BJ (cell line): ENCODE measurements around the gene PDGFD. TPM values are rescaled to one million over a fixed set of nuclear protein-coding genes. Genes with fewer than 3 reads are reported as not detected.
A peak's percentile ranks its signal among the peaks of the same experiment; 100 is the strongest.

ENCODE experiments used
- CTCF ChIA-PET: fragments of 350-600 bp; formaldehyde crosslinking; extraction: SDS; loops from one replicate; lab custom pipeline; 2021; ENCODE audit warnings: antibody characterized with exemption, inconsistent platforms; lab: Yijun Ruan, JAX
- POLR2A ChIA-PET: fragments of 300-600 bp; sonication (Branson Sonifier 250); formaldehyde crosslinking; extraction: SDS; loops from one replicate; lab custom pipeline; 2021; ENCODE audit warnings: antibody characterized with exemption; lab: Charles Lee
- DNase-seq: peaks from one replicate; pipeline ENCODE4 v3.0.0-alpha.2; 2011; ENCODE audit warnings: low read depth
- H3K27me3 ChIP-seq: 2 replicates; pipeline ENCODE4 v1.6.0; 2011; ENCODE audit warnings: low read length; ENCODE audit not compliant: control insufficient read depth, insufficient read depth
- H3K36me3 ChIP-seq: 2 replicates; pipeline ENCODE4 v1.5.1; 2011; ENCODE audit warnings: low read length; ENCODE audit not compliant: control insufficient read depth, insufficient read depth
- H3K4me3 ChIP-seq: 2 replicates; pipeline ENCODE4 v1.5.1; 2011; ENCODE audit warnings: low read depth, mild to moderate bottlenecking, control low read depth, low read length
- CTCF ChIP-seq: IDR thresholded peaks from 2 replicates; pipeline ENCODE4 v1.5.1; 2011; ENCODE audit warnings: low read depth, mild to moderate bottlenecking, control low read depth, inconsistent platforms, low read length, moderate library complexity; ENCODE audit not compliant: insufficient read depth
- polyA plus RNA-seq: library from polyadenylated mRNA; depleted of rRNA; stranded (reverse); fragments of >200 nt; gene quantifications from 2 replicates; pipeline ENCODE4 v1.2.3, GENCODE V29; 2011

PDGFD gene
- polyA plus RNA-seq, 1 experiment = 0.72 TPM

DNA sequence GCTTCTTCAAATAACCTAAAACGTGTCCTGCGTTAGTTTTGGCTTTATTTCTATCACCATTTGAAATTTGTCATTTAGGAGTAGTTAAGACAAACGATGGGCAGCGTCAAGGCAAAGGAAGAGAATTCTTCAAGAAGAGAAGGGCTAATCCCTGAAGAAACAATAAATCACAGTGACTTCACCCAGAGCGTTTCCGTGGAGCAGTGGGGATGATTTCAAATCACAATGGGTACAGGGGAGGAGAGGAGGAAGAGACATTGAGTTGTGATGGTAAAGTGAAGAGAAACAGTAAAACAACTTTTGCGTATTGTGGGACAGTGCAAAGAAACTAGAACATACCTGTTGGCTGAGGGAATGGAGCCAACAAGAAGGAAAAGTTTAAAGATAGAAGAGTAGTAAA lies 9.7 kb downstream of the PDGFD start:
- no peak for TF ChIP-seq CTCF
- ChIA-PET CTCF (no interaction called here), POLR2A (no interaction called here)
- H3K4me3 ChIP-seq = no peak overlapping the region
- H3K36me3 ChIP-seq = no peaks in the 10 kb centered on the region
- H3K27me3 ChIP-seq = no peaks in the 10 kb centered on the region
- DNase-seq = no peak

GRCh38 chr11:104152941-104153505 lies 10.9 kb downstream of the PDGFD start:
- no peaks in the 10 kb centered on the region for H3K36me3 ChIP-seq
- DNase-seq = no peak
- ChIA-PET POLR2A (no interaction called here), CTCF (interaction anchor here (0.9 to 1.0 kb wide), 2 partner anchors 12 to 471 kb away, joined by 4 read pairs; no protein-coding TSS in a partner anchor)
- H3K4me3 ChIP-seq = no peak overlapping the region
- no peak for TF ChIP-seq CTCF
- H3K27me3 ChIP-seq = no peaks in the 10 kb centered on the region

DNA sequence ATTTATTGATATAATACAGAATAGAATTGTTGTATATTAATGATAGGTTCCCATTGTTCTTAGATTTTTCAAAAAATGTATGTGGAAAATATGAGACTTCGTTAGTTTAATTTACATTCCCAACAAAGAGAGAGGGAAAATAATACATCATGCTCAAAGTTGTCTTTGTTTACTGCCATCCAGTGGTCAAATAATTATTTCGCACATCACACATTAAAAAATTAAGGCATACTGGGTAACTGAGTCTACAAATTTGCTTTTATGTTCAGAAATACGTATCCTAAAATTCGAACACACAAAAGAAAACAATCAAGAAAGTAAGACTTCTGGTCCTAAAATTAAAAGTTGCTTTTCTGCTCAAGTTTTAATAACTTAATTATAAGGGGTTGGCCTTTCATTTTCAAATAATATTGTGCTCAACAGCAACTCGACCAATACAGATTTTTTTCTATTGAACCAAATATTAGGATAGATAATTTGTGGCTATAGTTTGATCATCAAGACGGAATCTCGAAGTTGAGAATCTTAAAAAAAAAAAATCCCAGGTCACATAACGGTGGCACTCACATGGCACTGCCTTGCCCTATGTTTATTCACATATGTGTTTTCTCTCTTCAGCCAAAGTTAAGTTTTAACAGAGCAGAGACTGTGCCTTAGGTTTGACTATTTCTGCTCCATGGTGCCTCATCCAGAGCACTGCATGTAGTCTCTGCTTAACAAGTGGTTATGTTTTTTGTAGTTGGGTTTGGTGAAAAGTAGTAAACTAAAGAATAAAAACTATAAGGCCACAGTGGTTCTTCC lies 12.3 kb downstream of the PDGFD start:
- no peak for DNase-seq
- peak; percentile 34; the same call in 1 of the 2 replicates for TF ChIP-seq CTCF
- no peaks in the 10 kb centered on the region for H3K36me3 ChIP-seq
- no peaks in the 10 kb centered on the region for H3K27me3 ChIP-seq
- POLR2A ChIA-PET = no interaction called here
- H3K4me3 ChIP-seq = no peak overlapping the region
- CTCF ChIA-PET = interaction anchor here (1.0 kb wide), 1 partner anchor 459 kb away, joined by 3 read pairs; no protein-coding TSS in a partner anchor

GRCh38 chr11:104148706-104149105 lies 15.2 kb downstream of the PDGFD start:
- H3K27me3 ChIP-seq = no peaks in the 10 kb centered on the region
- POLR2A ChIA-PET = no interaction called here
- no peak for TF ChIP-seq CTCF

DNA sequence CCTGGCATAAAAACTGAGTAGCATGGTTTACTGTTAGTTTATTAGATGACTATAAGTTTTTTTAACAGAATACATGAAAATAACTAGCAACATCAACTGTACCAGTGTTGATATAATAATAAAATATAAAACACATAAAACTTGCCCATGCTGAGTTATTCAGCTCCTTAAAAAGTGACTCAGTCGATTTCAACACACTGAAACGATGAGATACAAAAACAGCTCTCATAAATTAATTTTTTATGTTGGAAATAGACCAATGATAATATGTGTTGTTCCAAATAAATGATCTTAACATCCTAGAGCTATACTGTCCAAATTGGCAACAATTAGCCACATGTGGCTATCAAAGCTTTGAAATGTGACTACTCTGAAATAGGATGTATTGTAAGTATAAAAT lies 15.9 kb downstream of the PDGFD start:
- peak; percentile 31 for DNase-seq
- CTCF ChIA-PET = interaction anchor here (0.9 to 2.3 kb wide), 2 partner anchors 247 to 466 kb away, joined by 3 to 20 read pairs; no protein-coding TSS in a partner anchor

More at GRCh38 chr11:104148706-104149105, 15.2 kb downstream of the PDGFD start:
- DNase-seq = no peak
- Histone ChIP-seq H3K36me3 (no peaks in the 10 kb centered on the region), H3K4me3 (no peak overlapping the region)
- CTCF ChIA-PET = interaction anchor here (0.9 to 2.3 kb wide), 3 partner anchors 204 to 467 kb away, joined by 3 to 20 read pairs (median 3); no protein-coding TSS in a partner anchor

More for the DNA sequence above, 15.9 kb downstream of the PDGFD start:
- Histone ChIP-seq H3K36me3 (no peaks in the 10 kb centered on the region), H3K27me3 (no peaks in the 10 kb centered on the region), H3K4me3 (no peak overlapping the region)
- no peak for TF ChIP-seq CTCF
- POLR2A ChIA-PET = no interaction called here
